HUDEP-2 (cell line): ENCODE measurements around the gene SUN5.

Source experiments
- DNase-seq, 76 experiments: peaks; one replicate each; lab custom pipeline; 2025; ENCODE audit not compliant: unreplicated experiment in 76 of 76; lab: John Stamatoyannopoulos, UW

Gene SUN5

GRCh38 chr20:32997431-32997830, 6.8 kb downstream of the SUN5 start:
- no peak for DNase-seq

DNA sequence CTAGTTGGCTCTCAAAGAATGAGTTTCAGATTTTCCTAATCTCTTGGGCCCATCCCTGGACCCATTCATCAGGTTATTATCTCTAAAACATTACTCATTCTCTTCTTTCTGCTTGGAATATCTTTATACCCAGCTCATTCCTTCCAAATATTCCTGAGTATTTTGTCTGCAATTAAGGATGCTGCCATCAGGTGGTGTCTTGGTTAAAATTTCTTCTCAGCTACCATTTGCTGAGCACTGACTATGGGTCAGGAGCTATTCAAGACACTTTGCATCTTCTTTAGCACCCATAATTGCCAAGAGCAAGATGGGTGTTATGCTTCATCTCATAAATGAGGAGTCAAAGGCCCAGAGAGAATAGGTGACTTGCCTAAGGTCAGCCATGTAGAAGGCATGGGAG, 8.4 kb downstream of the SUN5 start:
- no peak for DNase-seq

GRCh38 chr20:32993496-32994050, 10.7 kb downstream of the SUN5 start:
- no peak for DNase-seq

GRCh38 chr20:32991792-32992641, 12.2 kb downstream of the SUN5 start:
- no peak for DNase-seq

DNA sequence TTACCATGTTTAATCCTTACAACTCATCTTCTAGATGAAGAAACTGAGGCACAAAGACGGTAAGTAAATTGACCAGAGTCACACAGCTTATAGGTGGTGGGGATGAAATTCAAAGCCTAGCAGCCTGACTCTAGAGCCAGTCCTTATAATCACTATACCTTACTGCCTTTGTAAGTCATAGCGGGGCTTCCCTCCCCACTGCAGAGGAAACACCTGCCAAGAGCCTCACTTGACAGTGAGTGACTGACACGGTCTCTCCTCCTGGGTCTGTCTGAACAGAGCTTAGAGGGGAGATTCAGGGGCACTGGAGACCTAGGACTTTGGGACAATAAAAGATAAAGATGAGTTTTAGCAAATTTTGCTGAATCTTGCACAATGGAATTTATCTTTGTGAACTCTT, 12.8 kb downstream of the SUN5 start:
- DNase-seq, result no peak

DNA sequence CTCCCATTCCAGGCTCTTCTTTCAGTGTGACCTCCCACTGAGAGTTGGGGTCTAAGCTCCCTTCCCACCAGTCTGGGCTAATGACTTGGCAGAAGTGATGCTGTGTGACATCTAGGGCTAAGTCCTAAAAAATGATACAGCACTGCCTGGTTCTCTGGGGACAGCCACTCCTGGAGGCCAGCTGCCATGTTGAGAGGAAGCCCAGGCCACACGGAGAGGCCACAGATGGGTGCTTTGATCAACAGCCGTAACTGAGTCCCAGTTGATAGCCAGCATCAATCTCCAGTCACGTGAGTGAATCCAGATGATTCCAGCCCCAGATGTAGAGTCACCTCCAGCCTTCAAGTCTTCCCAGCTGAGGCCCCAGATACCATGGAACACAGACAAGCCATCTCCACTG, 13.8 kb downstream of the SUN5 start:
- no peak for DNase-seq

DNA sequence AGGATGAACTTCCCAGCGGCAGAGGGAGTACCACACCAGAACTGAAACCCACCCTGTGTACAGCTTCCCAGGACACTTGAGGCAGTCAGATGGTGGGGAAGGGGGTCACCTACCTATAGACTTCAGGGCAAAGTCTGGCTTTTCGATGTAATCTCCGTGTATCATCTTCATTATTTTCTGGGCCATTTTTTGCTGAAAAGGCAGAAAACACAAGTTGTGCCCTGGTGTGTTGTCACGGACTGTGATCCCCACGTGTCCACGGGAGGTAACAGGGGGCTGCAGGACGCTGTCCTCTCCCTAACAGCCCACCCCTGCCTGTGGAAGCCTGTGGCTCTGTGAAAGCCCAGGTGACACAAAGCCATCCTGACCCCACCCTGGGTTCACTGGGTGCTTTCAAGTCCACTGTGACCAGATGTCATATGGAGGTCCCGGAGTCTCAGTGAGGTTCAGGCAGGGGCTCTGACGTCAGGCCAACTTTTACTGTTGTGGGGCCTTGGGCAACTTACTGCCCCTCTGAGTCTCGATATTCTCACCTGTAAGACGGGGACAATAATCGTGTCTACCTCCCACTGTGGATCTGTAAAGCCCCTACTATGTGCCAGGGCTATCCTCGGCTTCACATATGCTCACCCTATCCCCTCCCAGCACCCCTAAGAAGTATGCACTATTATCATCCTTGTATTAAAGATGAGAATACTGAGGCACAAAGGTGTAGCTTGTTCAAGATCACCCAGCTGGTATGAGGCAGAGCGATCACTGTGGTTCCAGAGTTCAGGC, 14.5 kb downstream of the SUN5 start:
- DNase-seq, result no peak

- no peak for DNase-seq
Observed at GRCh38 chr20:32988008-32988407, 16.2 kb downstream of the SUN5 start.

GRCh38 chr20:32987044-32987825, 17.0 kb downstream of the SUN5 start:
- DNase-seq, result no peak

- no peak for DNase-seq
Observed at GRCh38 chr20:32986331-32986966, 17.8 kb downstream of the SUN5 start.

- no peak for DNase-seq
Observed at GRCh38 chr20:32985596-32985995, 18.6 kb downstream of the SUN5 start.

DNA sequence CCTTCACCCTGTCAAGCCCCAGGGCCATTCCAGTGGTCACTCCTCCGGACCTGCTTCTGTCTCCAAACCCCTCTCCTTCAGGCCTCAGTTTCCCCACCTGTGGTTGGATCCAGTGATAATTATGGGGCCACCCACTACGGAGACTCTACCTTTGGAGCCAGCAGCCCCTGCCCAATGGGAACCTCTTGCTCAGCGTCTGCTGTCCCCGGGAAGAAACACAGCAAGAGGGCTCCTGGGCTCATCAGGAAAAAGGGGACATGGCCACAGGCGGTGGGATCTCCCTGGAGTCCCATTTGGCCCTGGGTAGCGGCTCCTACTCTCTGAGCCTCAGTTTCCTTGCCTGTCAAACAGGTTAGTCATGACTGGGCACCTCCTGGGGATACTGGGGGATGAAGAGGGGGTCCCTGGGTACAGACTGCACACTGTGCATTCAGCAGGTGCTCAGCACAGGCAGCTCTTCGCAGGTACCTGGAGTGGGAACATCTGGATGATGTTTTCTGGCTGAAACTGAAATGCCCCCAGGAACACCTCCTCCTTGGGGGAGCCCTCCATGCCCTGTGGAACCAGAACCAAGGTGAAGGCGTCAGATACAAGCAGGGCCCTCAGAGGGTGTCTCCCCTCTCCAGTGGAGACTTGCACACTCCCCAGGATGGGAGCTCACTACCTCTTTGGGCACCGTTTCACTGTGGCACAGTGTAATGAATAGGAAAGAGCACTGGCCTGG, 19.4 kb downstream of the SUN5 start:
- no peak for DNase-seq

- DNase-seq, result no peak
Observed at GRCh38 chr20:32984196-32984595, 20.0 kb downstream of the SUN5 start.

GRCh38 chr20:32983459-32984112, 20.6 kb downstream of the SUN5 start:
- no peak for DNase-seq

GRCh38 chr20:32982617-32983458, 21.4 kb downstream of the SUN5 start:
- DNase-seq, result no peak

DNA sequence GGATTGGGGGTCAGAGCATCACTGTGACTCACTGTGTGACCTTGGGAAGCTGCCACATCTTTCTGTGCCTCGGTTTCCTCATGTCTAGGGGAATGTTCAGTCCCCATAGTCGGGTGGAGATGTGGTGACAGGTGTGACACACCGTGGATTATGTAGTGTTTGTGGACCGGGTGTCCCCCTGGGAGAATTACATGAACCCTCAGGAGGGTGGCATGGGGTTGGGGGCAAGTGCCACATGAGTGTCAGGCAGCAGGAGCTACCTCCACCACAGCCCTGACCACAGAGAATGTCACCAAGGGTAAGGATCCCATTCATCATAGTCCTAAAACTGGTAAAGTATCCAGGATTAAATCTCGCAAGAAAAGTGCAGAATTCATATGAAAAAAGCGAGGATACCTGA, 23.2 kb downstream of the SUN5 start:
- no peak for DNase-seq

DNA sequence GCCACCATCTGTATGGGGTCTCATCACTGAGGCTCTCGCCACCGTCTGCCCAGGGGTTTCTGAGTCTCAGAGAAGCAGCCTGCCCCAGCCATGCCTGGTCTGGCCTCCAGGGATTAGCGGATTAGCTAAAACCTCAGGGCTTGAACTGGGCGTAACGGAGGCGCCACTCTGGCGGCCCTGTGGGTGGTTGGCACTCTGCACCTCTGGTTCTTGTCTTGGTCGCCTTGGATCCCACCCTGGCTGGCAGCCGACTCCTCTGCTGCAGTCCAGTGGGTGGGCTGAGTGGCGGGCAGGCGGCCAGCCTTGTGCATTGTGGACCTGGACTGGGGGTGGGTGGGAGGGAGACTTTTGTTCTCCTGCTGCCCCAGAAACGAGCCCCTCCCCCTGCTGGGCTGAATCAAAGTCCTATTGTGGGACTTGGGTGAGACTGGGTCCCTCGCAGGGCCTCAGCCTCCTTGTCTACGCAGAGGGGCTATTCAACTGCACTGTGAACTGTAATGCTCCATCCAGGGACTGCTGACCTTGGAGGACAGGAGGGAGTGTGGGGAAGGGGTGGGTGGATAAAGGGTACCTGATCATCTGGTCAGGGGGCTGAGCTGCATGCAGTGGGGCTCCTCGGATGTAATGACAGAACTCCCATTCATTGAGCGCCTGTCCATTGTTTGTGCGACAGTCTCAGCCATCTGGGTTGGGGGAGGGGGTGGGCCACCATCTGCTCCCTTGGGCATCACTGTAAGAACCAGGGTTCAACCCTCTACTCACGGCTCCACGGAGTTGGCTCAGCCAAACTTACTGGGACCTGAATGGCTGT, 23.9 kb downstream of the SUN5 start:
- DNase-seq, result no peak
